Heart left ventricle (tissue), 13 donors: ENCODE data around the gene SPC24.

ENCODE experiments used
- CTCF ChIP-seq, 12 donors: fragments of 200-600 bp; sonication (generic) in 4 of 12; IDR thresholded peaks; one replicate each; pipeline versions ENCODE4 v1.5.0 to v1.8.0; 2018 to 2022; ENCODE audit warnings: antibody characterized with exemption in 12 of 12, mild to moderate bottlenecking in 5 of 12
- POLR2A ChIP-seq, 2 donors: fragments of 450-650 bp; IDR thresholded peaks; one replicate each; pipeline ENCODE4 v1.6.1; 2017; ENCODE audit warnings: antibody characterized with exemption in 2 of 2, mild to moderate bottlenecking in 2 of 2, moderate library complexity in 2 of 2
- donor health status: ischemic (EF 13 %, LVEDD 7.1; RV severe dilation, severe dysfunction).
- donor health status: DM: no; HTN: yes; CAD: no.
- donor health status: DM: no; HTN: no; CAD: no.
- donor health status: ischemic (EF 25% LVEDD 6.9; RV normal size, moderate dysfunction).
- donor health status: ischemic (EF 25% LVEDD 5.7; RV mildly dilated, moderate dysfunction).
- donor health status: ischemic (EF 35%, LVEDD 5.7; RV mildly dilated, moderate dysfunction).
- donor health status: nonischemic (EF 11% LVEDD 7.7; RV severe dilation, severe dysfunction).
- donor health status: DM: yes; HTN: yes; CAD: no.
- donor health status: PGD.
- donor health status: ischemic (EF 29% LVEDD 5.4; RV normal size, mild dysfunction).
- donor health status: nonischemic (EF 23%, LVEDD 6.1; RV moderate dilation, normal function).

DNA sequence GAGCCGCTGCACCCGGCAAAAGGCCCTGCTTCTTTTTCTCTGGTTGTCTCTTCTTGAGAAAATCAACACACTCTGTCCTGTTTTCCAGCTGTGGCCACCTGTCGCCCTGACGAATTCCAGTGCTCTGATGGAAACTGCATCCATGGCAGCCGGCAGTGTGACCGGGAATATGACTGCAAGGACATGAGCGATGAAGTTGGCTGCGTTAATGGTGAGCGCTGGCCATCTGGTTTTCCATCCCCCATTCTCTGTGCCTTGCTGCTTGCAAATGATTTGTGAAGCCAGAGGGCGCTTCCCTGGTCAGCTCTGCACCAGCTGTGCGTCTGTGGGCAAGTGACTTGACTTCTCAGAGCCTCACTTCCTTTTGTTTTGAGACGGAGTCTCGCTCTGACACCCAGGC, 49.1 kb downstream of the SPC24 start:
- TF ChIP-seq CTCF (IDR thresholded peaks at IDR 0.05) (peak in 2 of 12 donors; percentile 7 to 15), POLR2A (IDR thresholded peaks at IDR 0.05) (no peak)
